Activated T-cell treated with anti-CD3 and anti-CD28 coated beads, Interleukin-2, amount 50 U/mL, for 72 hours (primary cell): Measurements from ENCODE around the gene LRRTM4. TPM values are rescaled to one million over a fixed set of nuclear protein-coding genes. Genes with fewer than 3 reads are reported as not detected.
"Not testable (repeated sequence)": the region's sequence is repeated elsewhere in the genome, so short reads cannot be mapped to it uniquely, and the experiment has no call there.

Experiments used
- ATAC-seq, 2 donors: fragments of 150-1000 bp; cut with Tn5 transposase; replicated peaks in 1 of 2; 2 replicates each; pipeline ENCODE4 v1.10.0; 2021; ENCODE audit warnings: moderate library complexity in 2 of 2, mild to moderate bottlenecking in 1 of 2
- DNase-seq, 2 donors: peaks; one replicate each; pipeline ENCODE4 v3.0.0; 2021 to 2022; ENCODE audit warnings: mixed read lengths in 1 of 2
- H3K27ac Mint-ChIP-seq: one replicate; pipeline ENCODE4 v1.8.0; 2022; ENCODE audit warnings: mild to moderate bottlenecking, moderate library complexity, mixed read lengths
- H3K27me3 Mint-ChIP-seq: one replicate; pipeline ENCODE4 v1.8.0; 2022; ENCODE audit warnings: low read depth, mixed read lengths
- H3K36me3 Mint-ChIP-seq, 2 donors: one replicate each; pipeline ENCODE4 v1.8.0; 2022; ENCODE audit warnings: mixed read lengths in 2 of 2, mild to moderate bottlenecking in 1 of 2; ENCODE audit not compliant: insufficient read depth in 2 of 2
- H3K4me1 Mint-ChIP-seq: one replicate; pipeline ENCODE4 v1.8.0; 2022; ENCODE audit warnings: low read depth, mixed read lengths
- H3K4me3 Mint-ChIP-seq, 2 donors: one replicate each; pipeline ENCODE4 v1.8.0; 2022; ENCODE audit warnings: mild to moderate bottlenecking in 2 of 2, mixed read lengths in 2 of 2, moderate library complexity in 2 of 2
- H3K9me3 Mint-ChIP-seq, 2 donors: one replicate each; pipeline ENCODE4 v1.8.0; 2022; ENCODE audit warnings: mixed read lengths in 2 of 2
- total RNA-seq, 2 donors: library from RNA; stranded (reverse); gene quantifications; one replicate each; pipeline ENCODE4 v1.2.3, GENCODE V29; 2022

LRRTM4 gene
- total RNA-seq, 2 donors from 2014 or later: not detected

DNA sequence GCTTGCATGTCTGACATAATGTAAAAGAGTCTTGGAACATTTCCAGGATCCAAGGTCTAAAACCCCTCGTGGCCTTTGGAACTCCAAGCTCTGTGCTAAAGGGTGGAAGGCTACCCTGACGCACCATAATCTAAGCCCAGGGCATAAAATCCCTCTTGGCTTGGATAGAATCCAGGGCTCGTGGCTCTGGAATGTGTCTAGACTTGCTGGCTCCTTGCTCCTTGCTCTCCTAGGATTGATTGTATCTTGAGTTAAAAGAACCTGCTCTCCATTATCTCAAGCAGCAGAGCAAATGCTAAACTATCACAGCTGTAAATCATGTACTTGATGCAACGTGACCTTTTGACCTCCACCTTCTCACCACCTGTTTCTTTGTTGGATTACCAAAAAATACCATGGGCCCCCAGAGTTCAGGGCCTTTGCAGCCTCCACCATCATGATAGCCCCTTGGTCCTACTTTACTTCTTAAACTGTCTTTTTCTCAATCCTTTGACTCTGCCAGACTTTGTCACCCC is 346.9 kb downstream of the LRRTM4 start:
- H3K36me3 Mint-ChIP-seq, H3K27ac Mint-ChIP-seq, H3K4me3 Mint-ChIP-seq, ATAC-seq, DNase-seq, H3K27me3 Mint-ChIP-seq, H3K9me3 Mint-ChIP-seq, H3K4me1 Mint-ChIP-seq: not testable (repeated sequence)

DNA sequence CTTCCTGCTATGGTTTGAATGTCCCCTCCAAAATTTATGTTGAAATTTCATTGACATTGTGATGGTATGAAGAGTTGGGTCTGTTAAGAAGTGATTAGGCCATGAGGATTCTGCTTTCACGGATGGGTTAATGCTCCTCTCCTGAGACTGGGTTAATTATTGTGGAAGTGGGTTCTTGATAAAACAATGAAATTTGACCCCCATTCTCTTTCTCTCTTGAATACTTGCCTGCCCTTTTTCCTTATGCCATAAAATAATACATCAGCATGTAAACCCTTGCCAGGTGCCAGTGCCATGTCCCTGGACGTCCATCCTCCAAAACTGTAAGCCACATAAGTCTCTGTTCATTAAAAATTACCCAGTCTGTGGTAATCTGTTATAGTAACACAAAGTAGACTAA is 352.8 kb downstream of the LRRTM4 start:
- ATAC-seq: no peak
- Mint-ChIP-seq H3K27ac (no peak overlapping the region), H3K9me3 (peaks cover 10 to 20% of the 10 kb centered on the region in 2 donors), H3K36me3 (no peaks in the 10 kb centered on the region), H3K4me1 (no peaks in the 10 kb centered on the region), H3K27me3 (no peaks in the 10 kb centered on the region), H3K4me3 (no peak overlapping the region)
- DNase-seq: no peak

DNA sequence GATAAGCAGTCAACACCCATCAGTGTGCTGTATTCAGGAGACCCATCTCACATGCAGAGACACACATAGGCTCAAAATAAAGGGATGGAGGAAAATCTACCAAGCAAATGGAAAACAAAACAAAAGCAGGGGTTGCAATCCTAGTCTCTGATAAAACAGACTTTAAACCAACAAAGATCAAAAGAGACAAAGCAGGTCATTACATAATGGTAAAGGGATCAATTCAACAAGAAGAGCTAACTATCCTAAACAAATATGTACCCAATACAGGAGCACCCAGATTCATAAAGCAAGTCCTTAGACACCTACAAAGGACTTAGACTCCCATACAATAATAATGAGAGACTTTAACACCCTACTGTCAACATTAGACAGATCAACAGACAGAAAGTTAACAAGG is 358.2 kb downstream of the LRRTM4 start:
- not testable (repeated sequence) for H3K36me3 Mint-ChIP-seq, H3K4me3 Mint-ChIP-seq, H3K4me1 Mint-ChIP-seq, H3K27ac Mint-ChIP-seq, ATAC-seq, H3K27me3 Mint-ChIP-seq, DNase-seq
- peaks cover 16 to 17% of the 10 kb centered on the region in 2 donors for H3K9me3 Mint-ChIP-seq

DNA sequence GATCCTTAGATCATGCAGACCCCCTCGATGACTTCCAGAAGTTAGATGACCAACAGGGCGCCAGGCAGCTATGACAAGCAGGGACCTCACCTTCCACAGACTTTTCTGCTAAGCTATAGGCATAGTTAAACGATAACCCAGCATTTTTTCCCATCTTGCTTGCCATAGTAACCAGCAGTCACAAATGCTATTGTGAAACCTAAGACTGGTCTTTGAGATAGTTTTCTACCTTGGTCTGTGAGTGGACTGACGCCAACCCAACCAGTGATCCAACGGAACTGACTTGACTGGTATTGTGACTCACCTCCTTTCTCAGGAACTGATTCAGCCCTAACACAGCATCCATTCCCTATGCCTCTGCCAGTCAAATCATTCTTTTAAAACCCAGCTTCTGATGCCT is 361.2 kb downstream of the LRRTM4 start:
- Mint-ChIP-seq H3K27me3 (no peaks in the 10 kb centered on the region), H3K4me1 (no peaks in the 10 kb centered on the region), H3K4me3 (no peak overlapping the region), H3K36me3 (peaks cover 0 to 3% of the 10 kb centered on the region in 2 donors), H3K9me3 (peaks cover 14 to 16% of the 10 kb centered on the region in 2 donors), H3K27ac (no peak overlapping the region)
- ATAC-seq (no peak), DNase-seq (no peak)

DNA sequence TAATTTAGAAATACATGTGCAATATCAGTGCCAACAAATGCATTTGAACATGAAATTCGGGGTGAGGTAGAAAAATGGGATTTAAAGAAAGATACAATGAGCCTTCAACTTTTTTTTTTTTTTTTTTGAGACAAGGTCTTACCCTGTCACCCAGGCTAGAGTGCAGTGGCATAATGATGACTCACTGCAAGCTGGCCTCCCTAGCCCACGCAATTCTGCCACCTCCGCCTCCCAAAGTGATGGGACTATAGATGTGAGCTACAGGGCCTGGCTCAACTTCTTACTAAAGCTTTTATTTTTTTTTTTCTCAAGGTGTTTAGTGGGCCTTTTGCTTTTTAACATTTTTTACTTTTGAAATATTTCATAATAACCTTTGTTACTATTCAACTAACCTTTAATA is 365.6 kb downstream of the LRRTM4 start:
- no peaks in the 10 kb centered on the region for H3K4me1 Mint-ChIP-seq
- DNase-seq (no peak), ATAC-seq (no peak)
- H3K4me3 Mint-ChIP-seq: no peak overlapping the region
- H3K9me3 Mint-ChIP-seq: peaks cover 7 to 8% of the 10 kb centered on the region in 2 donors
- no peaks in the 10 kb centered on the region for H3K36me3 Mint-ChIP-seq
- no peaks in the 10 kb centered on the region for H3K27me3 Mint-ChIP-seq
- no peak overlapping the region for H3K27ac Mint-ChIP-seq

DNA sequence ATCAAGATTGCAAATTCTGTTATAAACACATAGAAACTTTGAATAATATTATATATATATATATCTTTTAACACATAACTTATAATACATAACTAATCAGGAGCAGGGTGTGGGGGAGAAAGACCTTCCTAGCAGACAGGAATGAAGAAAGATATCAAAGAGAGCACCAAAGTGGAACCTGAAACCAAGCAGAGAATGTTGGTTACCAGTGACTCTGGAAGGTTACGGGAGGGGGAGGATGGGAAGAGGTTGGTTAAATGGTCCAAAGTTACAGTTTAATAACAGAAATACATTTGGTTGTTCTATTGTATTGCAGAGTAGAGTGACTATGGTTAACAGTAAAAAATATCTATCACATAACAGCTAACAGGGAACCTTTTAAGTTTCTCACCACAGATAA is 366.7 kb downstream of the LRRTM4 start:
- Mint-ChIP-seq H3K36me3 (peaks cover 0 to 2% of the 10 kb centered on the region in 2 donors), H3K27me3 (no peaks in the 10 kb centered on the region)
- no peak for ATAC-seq

DNA sequence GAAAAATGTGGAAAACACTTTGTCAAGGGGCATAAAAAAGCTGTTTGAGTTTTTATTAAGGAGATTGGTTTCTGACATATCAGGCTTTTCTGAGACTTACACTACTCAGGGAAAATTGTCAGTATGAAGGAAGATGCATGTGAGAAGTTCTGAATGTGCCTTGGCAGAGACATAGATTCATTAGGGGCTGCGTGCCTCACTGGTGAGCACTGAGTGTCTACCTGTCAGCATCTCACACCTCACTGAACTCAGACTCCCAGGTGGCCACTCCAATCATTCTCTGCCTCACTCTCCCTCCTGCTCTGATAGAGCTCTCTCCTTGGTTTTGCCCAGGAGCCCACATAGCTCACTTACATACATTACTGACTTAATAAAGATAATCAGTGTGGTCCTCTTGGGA is 372.6 kb downstream of the LRRTM4 start:
- no peak overlapping the region for H3K27ac Mint-ChIP-seq
- DNase-seq (no peak), ATAC-seq (no peak)
- H3K4me1 Mint-ChIP-seq: no peaks in the 10 kb centered on the region
- no peaks in the 10 kb centered on the region for H3K27me3 Mint-ChIP-seq
- H3K36me3 Mint-ChIP-seq: peaks cover 0 to 2% of the 10 kb centered on the region in 2 donors
- no peak overlapping the region for H3K4me3 Mint-ChIP-seq
- peaks cover 8 to 9% of the 10 kb centered on the region in 2 donors for H3K9me3 Mint-ChIP-seq

More for the DNA sequence above, 366.7 kb downstream of the LRRTM4 start:
- Mint-ChIP-seq H3K4me1 (no peaks in the 10 kb centered on the region), H3K4me3 (no peak overlapping the region), H3K27ac (no peak overlapping the region), H3K9me3 (peaks cover 8 to 12% of the 10 kb centered on the region in 2 donors)
- no peak for DNase-seq

DNA sequence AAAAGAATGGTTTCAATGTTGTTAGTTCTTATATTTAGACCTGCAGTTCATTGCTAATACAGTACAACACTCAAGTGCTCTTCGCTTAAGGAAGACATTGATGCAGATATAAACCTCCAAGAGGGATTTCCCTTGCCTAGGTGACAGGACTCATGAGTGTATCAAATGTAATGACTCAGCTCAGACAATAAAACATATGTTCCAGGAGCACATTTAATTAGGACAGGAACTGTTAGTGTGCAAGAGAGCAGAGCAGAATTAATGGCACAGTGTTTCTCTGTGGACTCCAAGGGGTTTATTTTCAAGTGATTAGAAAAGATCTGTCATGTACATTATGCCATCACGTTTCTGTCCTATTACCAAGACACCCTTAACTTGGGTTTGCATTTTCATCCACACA is 375.0 kb downstream of the LRRTM4 start:
- Mint-ChIP-seq H3K27ac (no peak overlapping the region), H3K9me3 (peaks cover 6 to 9% of the 10 kb centered on the region in 2 donors)

DNA sequence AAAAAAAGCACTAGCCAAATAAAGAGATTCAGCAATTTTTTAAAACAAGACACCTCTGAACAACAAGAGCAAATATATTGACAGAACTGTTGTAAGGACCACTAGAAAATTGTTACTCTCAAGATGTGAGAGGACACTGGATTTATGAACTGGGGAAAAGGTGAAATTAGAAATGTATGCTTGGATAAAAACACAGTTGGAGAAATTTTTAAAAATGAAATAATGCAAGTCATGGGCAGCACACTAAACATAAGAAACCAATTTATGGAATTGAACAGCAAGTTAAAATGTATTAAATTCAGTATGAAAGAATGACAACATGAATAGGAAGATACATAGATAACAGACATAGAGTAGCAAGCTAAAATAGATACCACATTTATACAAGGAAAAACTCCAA is 377.4 kb downstream of the LRRTM4 start:
- Mint-ChIP-seq H3K9me3 (peaks cover 0 to 6% of the 10 kb centered on the region in 2 donors), H3K36me3 (no peaks in the 10 kb centered on the region), H3K27ac (no peak overlapping the region), H3K27me3 (no peaks in the 10 kb centered on the region), H3K4me1 (no peaks in the 10 kb centered on the region), H3K4me3 (no peak overlapping the region)
- no peak for DNase-seq
- no peak for ATAC-seq

More for the DNA sequence above, 375.0 kb downstream of the LRRTM4 start:
- Mint-ChIP-seq H3K36me3 (peaks cover 0 to 2% of the 10 kb centered on the region in 2 donors), H3K4me1 (no peaks in the 10 kb centered on the region), H3K27me3 (no peaks in the 10 kb centered on the region), H3K4me3 (no peak overlapping the region)
- DNase-seq (no peak), ATAC-seq (no peak)

DNA sequence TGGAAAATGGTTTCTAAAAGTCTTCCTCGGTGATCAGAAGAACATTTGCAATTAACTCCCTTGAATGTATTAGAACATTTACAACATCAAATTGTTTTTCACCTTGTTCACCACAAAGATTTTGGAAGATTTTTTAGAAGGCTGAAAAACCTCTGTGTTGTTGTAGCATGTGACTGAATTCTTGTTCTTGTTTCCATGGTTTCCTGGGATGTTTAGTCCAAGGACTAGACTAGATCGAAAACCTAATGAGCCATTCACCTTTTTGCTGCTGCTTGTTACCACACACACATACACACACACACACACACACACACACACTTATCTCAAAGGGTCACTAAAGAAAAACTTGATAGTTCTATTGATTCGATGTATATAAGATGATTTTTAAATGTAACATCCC is 380.0 kb downstream of the LRRTM4 start:
- Mint-ChIP-seq H3K4me3 (no peak overlapping the region), H3K36me3 (peaks cover 0 to 3% of the 10 kb centered on the region in 2 donors), H3K9me3 (peaks cover 7 to 11% of the 10 kb centered on the region in 2 donors), H3K27me3 (no peaks in the 10 kb centered on the region), H3K27ac (no peak overlapping the region), H3K4me1 (no peaks in the 10 kb centered on the region)
- no peak for DNase-seq
- ATAC-seq: no peak

DNA sequence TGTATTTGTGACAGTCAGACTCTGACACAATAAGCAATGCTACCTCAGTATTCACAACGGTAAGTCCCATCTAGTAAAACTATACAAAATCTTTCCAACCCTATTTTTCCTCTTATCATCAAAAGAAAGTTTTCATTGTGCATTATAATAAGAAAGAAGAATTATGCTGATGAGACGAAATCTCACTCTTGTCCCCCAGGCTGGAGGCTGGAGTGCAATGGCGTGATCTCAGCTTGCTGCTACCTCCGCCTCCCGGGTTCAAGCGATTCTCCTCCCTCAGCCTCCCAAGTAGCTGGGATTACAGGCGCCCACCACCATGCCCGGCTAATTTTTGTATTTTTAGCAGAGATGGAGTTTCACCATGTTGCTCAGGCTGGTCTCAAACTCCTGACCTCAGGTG is 393.7 kb downstream of the LRRTM4 start:
- H3K9me3 Mint-ChIP-seq, ATAC-seq, H3K36me3 Mint-ChIP-seq, H3K27me3 Mint-ChIP-seq, H3K27ac Mint-ChIP-seq, H3K4me3 Mint-ChIP-seq, DNase-seq, H3K4me1 Mint-ChIP-seq: not testable (repeated sequence)

DNA sequence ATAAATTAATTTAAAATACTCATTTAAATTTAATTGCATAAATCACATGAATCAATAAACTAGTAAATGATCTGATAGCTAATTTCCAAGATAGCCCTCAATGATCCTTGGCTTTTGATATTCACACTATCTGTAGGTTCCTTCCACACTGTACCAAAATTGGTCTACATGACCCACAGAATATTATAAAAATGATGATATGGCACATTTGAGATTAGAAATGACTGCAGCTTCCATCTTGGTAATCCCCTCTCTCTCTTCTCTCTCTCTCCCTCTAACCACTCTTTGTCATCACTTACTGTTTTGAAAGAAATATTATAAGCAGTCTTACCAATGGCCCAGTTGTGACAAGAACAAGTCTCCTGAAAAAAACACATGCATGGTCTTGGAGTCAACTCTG is 394.8 kb downstream of the LRRTM4 start:
- ATAC-seq (no peak), DNase-seq (no peak)
- H3K4me3 Mint-ChIP-seq: no peak overlapping the region
- peaks cover 6 to 8% of the 10 kb centered on the region in 2 donors for H3K9me3 Mint-ChIP-seq
- no peaks in the 10 kb centered on the region for H3K4me1 Mint-ChIP-seq
- no peak overlapping the region for H3K27ac Mint-ChIP-seq
- no peaks in the 10 kb centered on the region for H3K36me3 Mint-ChIP-seq
- no peaks in the 10 kb centered on the region for H3K27me3 Mint-ChIP-seq

DNA sequence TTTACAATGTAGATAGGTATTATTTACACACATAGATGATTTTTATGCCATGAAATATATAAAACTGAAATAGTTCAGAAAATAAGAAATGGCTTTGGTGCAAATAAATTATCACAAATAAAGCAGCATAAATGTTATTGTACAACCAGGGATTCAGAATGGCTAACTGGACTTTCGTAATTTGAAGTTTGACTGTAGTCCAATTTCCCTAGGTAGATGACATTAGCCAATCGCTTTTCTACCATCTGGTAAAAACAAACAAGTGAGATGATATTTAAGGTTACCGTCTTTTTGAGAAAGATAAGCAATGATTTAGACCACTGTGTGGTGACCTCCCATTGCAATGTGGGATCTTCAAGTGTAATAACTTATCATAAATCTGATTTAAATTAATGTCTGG is 400.7 kb downstream of the LRRTM4 start:
- DNase-seq: no peak
- no peaks in the 10 kb centered on the region for H3K36me3 Mint-ChIP-seq
- no peaks in the 10 kb centered on the region for H3K27me3 Mint-ChIP-seq
- H3K4me1 Mint-ChIP-seq: no peaks in the 10 kb centered on the region
- H3K9me3 Mint-ChIP-seq: peaks cover 8% of the 10 kb centered on the region in 2 donors
- ATAC-seq: no peak
- H3K27ac Mint-ChIP-seq: no peak overlapping the region
- no peak overlapping the region for H3K4me3 Mint-ChIP-seq

DNA sequence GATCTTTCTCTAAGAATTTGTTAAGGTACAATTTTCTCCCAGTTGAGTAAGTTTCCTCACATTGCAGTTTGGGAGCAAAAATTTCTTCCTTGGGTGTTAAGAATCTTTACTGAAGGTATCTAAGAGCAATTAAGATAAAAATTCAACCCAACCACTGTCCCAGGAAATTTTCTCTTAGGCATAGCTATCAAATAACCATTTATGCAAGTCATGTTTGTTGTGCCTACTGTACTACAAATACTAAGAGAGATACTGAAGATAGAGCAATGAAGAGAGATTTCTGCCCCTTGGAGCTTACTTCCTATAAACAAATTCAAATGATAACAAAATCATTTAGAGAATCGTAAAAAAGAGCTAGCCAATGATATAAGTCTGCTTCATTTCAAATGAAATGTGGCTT is 402.8 kb downstream of the LRRTM4 start:
- Mint-ChIP-seq H3K36me3 (no peaks in the 10 kb centered on the region), H3K4me3 (no peak overlapping the region), H3K4me1 (no peaks in the 10 kb centered on the region), H3K27ac (no peak overlapping the region), H3K9me3 (peaks cover 7 to 8% of the 10 kb centered on the region in 2 donors), H3K27me3 (no peaks in the 10 kb centered on the region)
- no peak for ATAC-seq
- DNase-seq: no peak
